Measurements from ENCODE around the gene SPATA31D4. TPM values are rescaled to one million over a fixed set of nuclear protein-coding genes. Genes with fewer than 3 reads are reported as not detected.

The SPATA31D4 gene
- total RNA-seq (ENCODE audit: low replicate concordance), result not detected in 2 replicates

GRCh38 chr9:81928305-81928704, at the start of gene SPATA31D4:
Gene SPATA31D4 (plus strand): TSS chr9:81928428. CDS start chr9:81928514, 86 bp downstream.

GRCh38 chr9:81943393-81943792, 15.2 kb downstream of the SPATA31D4 start, which contains the start of gene SPATA31D3:
Gene SPATA31D3 (plus strand): TSS chr9:81943500. CDS start chr9:81943586, 86 bp downstream.

Other genes with a start within 250 kb of the SPATA31D4 start
- 13.0 and 21.5 TPM in 2 replicates for gene TLE1, start 238.9 kb upstream of the SPATA31D4 start, total RNA-seq (ENCODE audit: low replicate concordance)
- not detected in 2 replicates for gene SPATA31D3, start 15.1 kb downstream of the SPATA31D4 start, total RNA-seq (ENCODE audit: low replicate concordance)
- not detected in 2 replicates for gene SPATA31D1, start 60.3 kb downstream of the SPATA31D4 start, total RNA-seq (ENCODE audit: low replicate concordance)

Data from smooth muscle cell of the coronary artery (primary cell).